HEK293 (cell line): Measurements from ENCODE around the gene NELL1.

Experiments used
- CTCF ChIA-PET: fragments of 350-600 bp; formaldehyde crosslinking; extraction: SDS; loops from one replicate; lab custom pipeline; 2021; ENCODE audit warnings: antibody characterized with exemption; lab: Yijun Ruan, JAX
- POLR2A ChIA-PET: fragments of 300-600 bp; formaldehyde crosslinking; extraction: SDS; loops from one replicate; lab custom pipeline; 2020; ENCODE audit warnings: antibody characterized with exemption, inconsistent platforms; lab: Yijun Ruan, JAX
- H3K27ac ChIP-seq: fragments of 200-500 bp; sonication (Bioruptor generic); 2 replicates; pipeline ENCODE4 v1.5.1; 2014; ENCODE audit warnings: low read depth, low read length, control low read depth, inconsistent platforms; ENCODE audit errors: extremely low read depth
- H3K36me3 ChIP-seq, 2 experiments: fragments of 200-500 bp in 1 of 2; sonication (Bioruptor generic) in 1 of 2; 1 replicate in 1 of 2; 2 replicates in 1 of 2; pipeline ENCODE4 v1.5.1; 2014 to 2017; ENCODE audit warnings: inconsistent platforms in 2 of 2, low read length in 2 of 2; ENCODE audit not compliant: control insufficient read depth in 2 of 2, insufficient read depth in 1 of 2
- H3K4me1 ChIP-seq: fragments of 200-500 bp; sonication (Bioruptor generic); 2 replicates; pipeline ENCODE4 v1.5.1; 2014; ENCODE audit warnings: mild to moderate bottlenecking, low read length, inconsistent platforms; ENCODE audit not compliant: control insufficient read depth, insufficient read depth
- H3K4me3 ChIP-seq: 2 replicates; pipeline ENCODE4 v1.5.1; 2011; ENCODE audit warnings: low read depth, mild to moderate bottlenecking, control low read depth, low read length, moderate library complexity
- H3K9me3 ChIP-seq: fragments of 200-500 bp; sonication (Bioruptor generic); 2 replicates; pipeline ENCODE4 v1.5.1; 2014; ENCODE audit warnings: low read depth, low read length, inconsistent platforms; ENCODE audit not compliant: control insufficient read depth, insufficient read depth
- EGR2 ChIP-seq: fragments of 450-650 bp; formaldehyde crosslinking; IDR thresholded peaks from 2 replicates; pipeline ENCODE4 v1.5.1; 2016; ENCODE audit warnings: low read depth, missing biosample characterization, missing genetic modification characterization
- GFI1B ChIP-seq: fragments of 450-650 bp; formaldehyde crosslinking; IDR thresholded peaks from 2 replicates; pipeline ENCODE4 v1.5.1; 2016; ENCODE audit warnings: missing biosample characterization, missing genetic modification characterization
- GLIS2 ChIP-seq: fragments of 450-650 bp; formaldehyde crosslinking; IDR thresholded peaks from 2 replicates; pipeline ENCODE4 v1.5.1; 2016; ENCODE audit warnings: missing biosample characterization, missing genetic modification characterization
- HOXA7 ChIP-seq: sonication (generic); formaldehyde crosslinking; IDR thresholded peaks from 2 replicates; pipeline ENCODE4 v1.8.1; 2022; ENCODE audit warnings: missing genetic modification reagents, borderline replicate concordance
- SP3 ChIP-seq: fragments of 450-650 bp; formaldehyde crosslinking; IDR thresholded peaks from 2 replicates; pipeline ENCODE4 v1.5.1; 2016; ENCODE audit warnings: missing biosample characterization, missing genetic modification characterization
- ZBTB1 ChIP-seq: fragments of 450-650 bp; formaldehyde crosslinking; IDR thresholded peaks from 2 replicates; pipeline ENCODE4 v1.5.1; 2016; ENCODE audit warnings: missing biosample characterization, missing genetic modification characterization
- ZBTB48 ChIP-seq: fragments of 450-650 bp; formaldehyde crosslinking; IDR thresholded peaks from 2 replicates; pipeline ENCODE4 v1.5.1; 2016; ENCODE audit warnings: missing biosample characterization, missing genetic modification characterization
- ZIC2 ChIP-seq: fragments of 450-650 bp; formaldehyde crosslinking; IDR thresholded peaks from 2 replicates; pipeline ENCODE4 v1.5.1; 2016; ENCODE audit warnings: missing biosample characterization, missing genetic modification characterization
- ZNF174 ChIP-seq: fragments of 450-650 bp; formaldehyde crosslinking; IDR thresholded peaks from 2 replicates; pipeline ENCODE4 v1.5.0; 2017; ENCODE audit warnings: missing biosample characterization, mild to moderate bottlenecking, missing genetic modification characterization
- ZNF274 ChIP-seq, 2 experiments: fragments of 200-500 bp in 1 of 2; fragments of 450-650 bp in 1 of 2; sonication (Bioruptor generic) in 1 of 2; formaldehyde crosslinking in 1 of 2; IDR thresholded peaks; 2 replicates each; pipeline versions ENCODE4 v1.5.1 to v1.6.1; 2014 to 2016; ENCODE audit warnings: borderline replicate concordance in 1 of 2, inconsistent platforms in 1 of 2, low read length in 1 of 2, missing biosample characterization in 1 of 2, missing genetic modification characterization in 1 of 2
- ZNF416 ChIP-seq: fragments of 450-650 bp; formaldehyde crosslinking; IDR thresholded peaks from 2 replicates; pipeline ENCODE4 v1.5.1; 2016; ENCODE audit warnings: missing biosample characterization, missing genetic modification characterization
- ZNF501 ChIP-seq: fragments of 450-650 bp; formaldehyde crosslinking; IDR thresholded peaks from 2 replicates; pipeline ENCODE4 v1.5.1; 2016; ENCODE audit warnings: missing biosample characterization, missing genetic modification characterization
- TF ChIP-seq, protein P1 (sequence below): fragments of 450-650 bp; formaldehyde crosslinking; IDR thresholded peaks from 2 replicates; pipeline ENCODE4 v1.5.0; 2017; ENCODE audit warnings: missing biosample characterization, missing genetic modification characterization, borderline replicate concordance
- TF ChIP-seq, protein P2 (sequence below): fragments of 450-650 bp; formaldehyde crosslinking; IDR thresholded peaks from 2 replicates; pipeline ENCODE4 v1.5.1; 2017; ENCODE audit warnings: missing biosample characterization, missing genetic modification characterization
- TF ChIP-seq, protein P3 (sequence below): fragments of 450-650 bp; formaldehyde crosslinking; IDR thresholded peaks from 2 replicates; pipeline ENCODE4 v1.5.1; 2016; ENCODE audit warnings: missing biosample characterization, missing genetic modification characterization
- TF ChIP-seq, protein P4 (sequence below): fragments of 450-650 bp; formaldehyde crosslinking; IDR thresholded peaks from 2 replicates; pipeline ENCODE4 v1.5.1; 2016; ENCODE audit warnings: missing biosample characterization, missing genetic modification characterization
- TF ChIP-seq, protein P5 (sequence below): fragments of 450-650 bp; formaldehyde crosslinking; IDR thresholded peaks from 2 replicates; pipeline ENCODE4 v1.5.1; 2016; ENCODE audit warnings: missing biosample characterization, missing genetic modification characterization
- TF ChIP-seq, protein P6 (sequence below): fragments of 450-650 bp; formaldehyde crosslinking; IDR thresholded peaks from 2 replicates; pipeline ENCODE4 v1.5.1; 2016; ENCODE audit warnings: missing biosample characterization, missing genetic modification characterization
- TF ChIP-seq, protein P7 (sequence below): fragments of 450-650 bp; formaldehyde crosslinking; IDR thresholded peaks from 2 replicates; pipeline ENCODE4 v1.5.1; 2016; ENCODE audit warnings: missing biosample characterization, missing genetic modification characterization

Gene NELL1

DNA sequence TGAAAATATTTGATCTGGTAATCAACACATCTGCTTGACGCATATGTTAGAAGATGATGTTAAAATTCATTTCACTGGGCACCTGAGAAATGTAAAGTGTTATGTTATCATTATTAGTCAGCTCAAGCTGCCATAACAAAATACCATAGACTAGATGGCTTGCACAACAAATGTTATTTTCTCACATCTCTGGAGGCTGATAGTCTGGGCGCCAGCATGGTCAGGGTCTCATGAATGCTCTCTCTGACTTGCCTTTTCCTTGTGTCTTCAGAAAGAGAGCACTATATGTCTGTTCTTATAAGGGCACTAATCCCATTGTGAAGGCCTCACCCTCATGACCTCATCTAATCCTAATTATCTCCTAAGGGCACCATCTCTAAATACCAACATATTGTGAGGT lies 435.3 kb downstream of the NELL1 start (continued):
- no peak for TF ChIP-seq ZNF174 (tag by site-specific recombination)
- TF ChIP-seq ZNF274 (IDR thresholded peaks at IDR 0.05; ENCODE audit: low read length), result no peak
- TF ChIP-seq ZNF274 (tag by site-specific recombination; IDR thresholded peaks at IDR 0.05; ENCODE audit: borderline replicate concordance), result no peak
- no peak for TF ChIP-seq ZIC2 (tag by site-specific recombination)
- TF ChIP-seq EGR2 (tag by site-specific recombination), result no peak
- no peak for TF ChIP-seq ZBTB48 (tag by site-specific recombination)
- TF ChIP-seq GLIS2 (tag by site-specific recombination), result no peak
- TF ChIP-seq GFI1B (tag by site-specific recombination), result no peak
- TF ChIP-seq ZNF501 (tag by site-specific recombination), result no peak
- no peak for TF ChIP-seq SP3 (tag by site-specific recombination)

DNA sequence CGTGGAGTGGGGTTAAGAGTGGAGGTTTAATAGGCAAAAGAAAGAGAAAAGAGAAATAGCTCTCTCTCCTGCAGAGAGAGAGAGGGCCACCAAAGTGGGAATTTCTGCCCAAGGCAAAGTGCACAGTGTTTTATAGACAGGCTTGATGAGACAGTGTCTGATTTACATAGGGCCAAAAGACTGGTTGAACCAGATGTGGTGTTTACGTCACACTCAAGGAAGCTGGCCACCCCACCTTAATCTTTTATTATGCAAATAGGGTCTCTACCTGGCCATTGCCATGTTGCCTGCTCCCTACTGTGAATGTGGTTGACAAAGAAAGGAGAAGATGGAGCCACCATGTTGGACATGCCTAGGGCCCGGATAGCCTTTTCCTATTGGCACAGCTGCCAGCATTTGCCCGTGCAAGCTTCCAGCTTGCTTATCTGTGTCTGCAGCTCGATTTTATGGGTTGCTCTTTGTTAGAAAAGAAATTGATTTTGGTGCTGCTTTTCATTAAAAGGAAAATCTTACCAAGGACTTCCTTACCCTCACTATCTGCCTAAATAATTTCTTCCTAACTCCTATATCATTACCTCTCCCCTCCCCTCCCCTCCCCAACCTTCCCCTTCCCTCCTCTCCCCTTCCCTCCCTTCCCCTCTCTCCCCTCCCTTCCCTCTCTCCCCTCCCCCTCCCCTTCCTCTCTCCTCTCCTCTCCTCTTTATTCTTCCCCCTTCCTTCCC lies 436.0 kb downstream of the NELL1 start:
- H3K4me3 ChIP-seq, result no peak overlapping the region
- ChIA-PET POLR2A (no interaction called here), CTCF (no interaction called here)
- no peaks in the 10 kb centered on the region for H3K36me3 ChIP-seq
- H3K9me3 ChIP-seq, result no peaks in the 10 kb centered on the region
- TF ChIP-seq, protein P1, sequence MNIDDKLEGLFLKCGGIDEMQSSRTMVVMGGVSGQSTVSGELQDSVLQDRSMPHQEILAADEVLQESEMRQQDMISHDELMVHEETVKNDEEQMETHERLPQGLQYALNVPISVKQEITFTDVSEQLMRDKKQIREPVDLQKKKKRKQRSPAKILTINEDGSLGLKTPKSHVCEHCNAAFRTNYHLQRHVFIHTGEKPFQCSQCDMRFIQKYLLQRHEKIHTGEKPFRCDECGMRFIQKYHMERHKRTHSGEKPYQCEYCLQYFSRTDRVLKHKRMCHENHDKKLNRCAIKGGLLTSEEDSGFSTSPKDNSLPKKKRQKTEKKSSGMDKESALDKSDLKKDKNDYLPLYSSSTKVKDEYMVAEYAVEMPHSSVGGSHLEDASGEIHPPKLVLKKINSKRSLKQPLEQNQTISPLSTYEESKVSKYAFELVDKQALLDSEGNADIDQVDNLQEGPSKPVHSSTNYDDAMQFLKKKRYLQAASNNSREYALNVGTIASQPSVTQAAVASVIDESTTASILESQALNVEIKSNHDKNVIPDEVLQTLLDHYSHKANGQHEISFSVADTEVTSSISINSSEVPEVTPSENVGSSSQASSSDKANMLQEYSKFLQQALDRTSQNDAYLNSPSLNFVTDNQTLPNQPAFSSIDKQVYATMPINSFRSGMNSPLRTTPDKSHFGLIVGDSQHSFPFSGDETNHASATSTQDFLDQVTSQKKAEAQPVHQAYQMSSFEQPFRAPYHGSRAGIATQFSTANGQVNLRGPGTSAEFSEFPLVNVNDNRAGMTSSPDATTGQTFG (tag by site-specific recombination), result no peak
- TF ChIP-seq, protein P2, sequence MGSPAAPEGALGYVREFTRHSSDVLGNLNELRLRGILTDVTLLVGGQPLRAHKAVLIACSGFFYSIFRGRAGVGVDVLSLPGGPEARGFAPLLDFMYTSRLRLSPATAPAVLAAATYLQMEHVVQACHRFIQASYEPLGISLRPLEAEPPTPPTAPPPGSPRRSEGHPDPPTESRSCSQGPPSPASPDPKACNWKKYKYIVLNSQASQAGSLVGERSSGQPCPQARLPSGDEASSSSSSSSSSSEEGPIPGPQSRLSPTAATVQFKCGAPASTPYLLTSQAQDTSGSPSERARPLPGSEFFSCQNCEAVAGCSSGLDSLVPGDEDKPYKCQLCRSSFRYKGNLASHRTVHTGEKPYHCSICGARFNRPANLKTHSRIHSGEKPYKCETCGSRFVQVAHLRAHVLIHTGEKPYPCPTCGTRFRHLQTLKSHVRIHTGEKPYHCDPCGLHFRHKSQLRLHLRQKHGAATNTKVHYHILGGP, result no peak
- TF ChIP-seq, protein P3, sequence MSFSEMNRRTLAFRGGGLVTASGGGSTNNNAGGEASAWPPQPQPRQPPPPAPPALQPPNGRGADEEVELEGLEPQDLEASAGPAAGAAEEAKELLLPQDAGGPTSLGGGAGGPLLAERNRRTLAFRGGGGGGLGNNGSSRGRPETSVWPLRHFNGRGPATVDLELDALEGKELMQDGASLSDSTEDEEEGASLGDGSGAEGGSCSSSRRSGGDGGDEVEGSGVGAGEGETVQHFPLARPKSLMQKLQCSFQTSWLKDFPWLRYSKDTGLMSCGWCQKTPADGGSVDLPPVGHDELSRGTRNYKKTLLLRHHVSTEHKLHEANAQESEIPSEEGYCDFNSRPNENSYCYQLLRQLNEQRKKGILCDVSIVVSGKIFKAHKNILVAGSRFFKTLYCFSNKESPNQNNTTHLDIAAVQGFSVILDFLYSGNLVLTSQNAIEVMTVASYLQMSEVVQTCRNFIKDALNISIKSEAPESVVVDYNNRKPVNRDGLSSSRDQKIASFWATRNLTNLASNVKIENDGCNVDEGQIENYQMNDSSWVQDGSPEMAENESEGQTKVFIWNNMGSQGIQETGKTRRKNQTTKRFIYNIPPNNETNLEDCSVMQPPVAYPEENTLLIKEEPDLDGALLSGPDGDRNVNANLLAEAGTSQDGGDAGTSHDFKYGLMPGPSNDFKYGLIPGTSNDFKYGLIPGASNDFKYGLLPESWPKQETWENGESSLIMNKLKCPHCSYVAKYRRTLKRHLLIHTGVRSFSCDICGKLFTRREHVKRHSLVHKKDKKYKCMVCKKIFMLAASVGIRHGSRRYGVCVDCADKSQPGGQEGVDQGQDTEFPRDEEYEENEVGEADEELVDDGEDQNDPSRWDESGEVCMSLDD (tag by site-specific recombination), result no peak
- TF ChIP-seq ZBTB1 (no peak), HOXA7 (no peak), GFI1B (tag by site-specific recombination) (no peak), ZNF416 (tag by site-specific recombination) (no peak)
- TF ChIP-seq, protein P4, sequence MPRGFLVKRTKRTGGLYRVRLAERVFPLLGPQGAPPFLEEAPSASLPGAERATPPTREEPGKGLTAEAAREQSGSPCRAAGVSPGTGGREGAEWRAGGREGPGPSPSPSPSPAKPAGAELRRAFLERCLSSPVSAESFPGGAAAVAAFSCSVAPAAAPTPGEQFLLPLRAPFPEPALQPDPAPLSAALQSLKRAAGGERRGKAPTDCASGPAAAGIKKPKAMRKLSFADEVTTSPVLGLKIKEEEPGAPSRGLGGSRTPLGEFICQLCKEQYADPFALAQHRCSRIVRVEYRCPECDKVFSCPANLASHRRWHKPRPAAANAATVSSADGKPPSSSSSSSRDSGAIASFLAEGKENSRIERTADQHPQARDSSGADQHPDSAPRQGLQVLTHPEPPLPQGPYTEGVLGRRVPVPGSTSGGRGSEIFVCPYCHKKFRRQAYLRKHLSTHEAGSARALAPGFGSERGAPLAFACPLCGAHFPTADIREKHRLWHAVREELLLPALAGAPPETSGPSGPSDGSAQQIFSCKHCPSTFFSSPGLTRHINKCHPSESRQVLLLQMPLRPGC (tag by site-specific recombination), result no peak
- TF ChIP-seq, protein P5, sequence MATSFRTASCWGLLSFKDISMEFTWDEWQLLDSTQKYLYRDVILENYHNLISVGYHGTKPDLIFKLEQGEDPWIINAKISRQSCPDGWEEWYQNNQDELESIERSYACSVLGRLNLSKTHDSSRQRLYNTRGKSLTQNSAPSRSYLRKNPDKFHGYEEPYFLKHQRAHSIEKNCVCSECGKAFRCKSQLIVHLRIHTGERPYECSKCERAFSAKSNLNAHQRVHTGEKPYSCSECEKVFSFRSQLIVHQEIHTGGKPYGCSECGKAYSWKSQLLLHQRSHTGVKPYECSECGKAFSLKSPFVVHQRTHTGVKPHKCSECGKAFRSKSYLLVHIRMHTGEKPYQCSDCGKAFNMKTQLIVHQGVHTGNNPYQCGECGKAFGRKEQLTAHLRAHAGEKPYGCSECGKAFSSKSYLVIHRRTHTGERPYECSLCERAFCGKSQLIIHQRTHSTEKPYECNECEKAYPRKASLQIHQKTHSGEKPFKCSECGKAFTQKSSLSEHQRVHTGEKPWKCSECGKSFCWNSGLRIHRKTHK, result no peak
- TF ChIP-seq, protein P6, sequence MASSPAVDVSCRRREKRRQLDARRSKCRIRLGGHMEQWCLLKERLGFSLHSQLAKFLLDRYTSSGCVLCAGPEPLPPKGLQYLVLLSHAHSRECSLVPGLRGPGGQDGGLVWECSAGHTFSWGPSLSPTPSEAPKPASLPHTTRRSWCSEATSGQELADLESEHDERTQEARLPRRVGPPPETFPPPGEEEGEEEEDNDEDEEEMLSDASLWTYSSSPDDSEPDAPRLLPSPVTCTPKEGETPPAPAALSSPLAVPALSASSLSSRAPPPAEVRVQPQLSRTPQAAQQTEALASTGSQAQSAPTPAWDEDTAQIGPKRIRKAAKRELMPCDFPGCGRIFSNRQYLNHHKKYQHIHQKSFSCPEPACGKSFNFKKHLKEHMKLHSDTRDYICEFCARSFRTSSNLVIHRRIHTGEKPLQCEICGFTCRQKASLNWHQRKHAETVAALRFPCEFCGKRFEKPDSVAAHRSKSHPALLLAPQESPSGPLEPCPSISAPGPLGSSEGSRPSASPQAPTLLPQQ (tag by site-specific recombination), result no peak
- TF ChIP-seq, protein P7, sequence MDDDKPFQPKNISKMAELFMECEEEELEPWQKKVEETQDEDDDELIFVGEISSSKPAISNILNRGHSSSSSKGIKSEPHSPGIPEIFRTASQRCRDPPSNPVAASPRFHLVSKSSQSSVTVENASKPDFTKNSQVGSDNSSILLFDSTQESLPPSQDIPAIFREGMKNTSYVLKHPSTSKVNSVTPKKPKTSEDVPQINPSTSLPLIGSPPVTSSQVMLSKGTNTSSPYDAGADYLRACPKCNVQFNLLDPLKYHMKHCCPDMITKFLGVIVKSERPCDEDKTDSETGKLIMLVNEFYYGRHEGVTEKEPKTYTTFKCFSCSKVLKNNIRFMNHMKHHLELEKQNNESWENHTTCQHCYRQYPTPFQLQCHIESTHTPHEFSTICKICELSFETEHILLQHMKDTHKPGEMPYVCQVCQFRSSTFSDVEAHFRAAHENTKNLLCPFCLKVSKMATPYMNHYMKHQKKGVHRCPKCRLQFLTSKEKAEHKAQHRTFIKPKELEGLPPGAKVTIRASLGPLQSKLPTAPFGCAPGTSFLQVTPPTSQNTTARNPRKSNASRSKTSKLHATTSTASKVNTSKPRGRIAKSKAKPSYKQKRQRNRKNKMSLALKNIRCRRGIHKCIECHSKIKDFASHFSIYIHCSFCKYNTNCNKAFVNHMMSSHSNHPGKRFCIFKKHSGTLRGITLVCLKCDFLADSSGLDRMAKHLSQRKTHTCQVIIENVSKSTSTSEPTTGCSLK (tag by site-specific recombination), result no peak
- H3K27ac ChIP-seq, result no peak overlapping the region
- H3K4me1 ChIP-seq, result no peaks in the 10 kb centered on the region
